Measurements from ENCODE around the gene NACC1. TPM values are rescaled to one million over a fixed set of nuclear protein-coding genes. Genes with fewer than 3 reads are reported as not detected.

The NACC1 gene
- total RNA-seq, 1 experiment from 2014 or later, result 237 TPM

GRCh38 chr19:13074378-13074777, 43.7 kb upstream of the NACC1 start:
- Mint-ChIP-seq H3K9me3 (no peaks in the 10 kb centered on the region), H3K36me3 (no peaks in the 10 kb centered on the region), H3K4me1 (peaks cover 23% of the 10 kb centered on the region), H3K27ac (no peak overlapping the region), H3K4me3 (no peak overlapping the region), H3K27me3 (ENCODE audit: low read depth) (peaks cover 34% of the 10 kb centered on the region)
- ChIA-PET POLR2A (interaction anchor here (0.7 kb wide), 1 partner anchor 61 kb away, joined by 6 read pairs; no protein-coding TSS in a partner anchor), CTCF (interaction anchor here (1.2 to 20.5 kb wide), 7 partner anchors 16 to 109 kb away, joined by 5 to 294 read pairs (median 8); no protein-coding TSS in a partner anchor)
- TF ChIP-seq ATF1 (CRISPR knock-in tag; IDR thresholded peaks at IDR 0.05) (no peak), ZNF416 (CRISPR knock-in tag; IDR thresholded peaks at IDR 0.05) (no peak), ARID4B (CRISPR knock-in tag; IDR thresholded peaks at IDR 0.05; ENCODE audit: borderline replicate concordance) (no peak), FOXJ3 (CRISPR knock-in tag; IDR thresholded peaks at IDR 0.05; ENCODE audit: borderline replicate concordance) (no peak), ZNF281 (CRISPR knock-in tag; IDR thresholded peaks at IDR 0.05) (no peak), ZNF263 (CRISPR knock-in tag; IDR thresholded peaks at IDR 0.05; ENCODE audit: low read depth) (no peak), ZBTB21 (CRISPR knock-in tag; IDR thresholded peaks at IDR 0.05; ENCODE audit: borderline replicate concordance) (no peak), RELA (CRISPR knock-in tag; IDR thresholded peaks at IDR 0.05; ENCODE audit: borderline replicate concordance) (no peak), TEAD1 (CRISPR knock-in tag; IDR thresholded peaks at IDR 0.05) (no peak), FOXK1 (CRISPR knock-in tag; IDR thresholded peaks at IDR 0.05) (no peak), ATF6 (CRISPR knock-in tag; IDR thresholded peaks at IDR 0.05) (no peak), ELF4 (CRISPR knock-in tag; IDR thresholded peaks at IDR 0.05; ENCODE audit: low read depth) (no peak), JUN (CRISPR knock-in tag; IDR thresholded peaks at IDR 0.05) (no peak), ZMAT4 (CRISPR knock-in tag; IDR thresholded peaks at IDR 0.05) (no peak), GABPB1 (CRISPR knock-in tag; IDR thresholded peaks at IDR 0.05) (no peak), ERG (CRISPR knock-in tag; IDR thresholded peaks at IDR 0.05) (no peak), USF2 (CRISPR knock-in tag; IDR thresholded peaks at IDR 0.05) (no peak), ZNF425 (CRISPR knock-in tag; conservative IDR thresholded peaks at IDR 0.05) (no peak), PRRX2 (CRISPR knock-in tag; IDR thresholded peaks at IDR 0.05) (no peak)
- ATAC-seq (no peak), DNase-seq (ENCODE audit: low spot score) (no peak)
